Fibroblast of peridontal ligament (primary cell): ENCODE measurements around the gene MRAP2.

Source experiments
- DNase-seq: peaks from one replicate; pipeline ENCODE4 v3.0.0-alpha.2; 2010; ENCODE audit errors: extremely low read depth

MRAP2 gene

GRCh38 chr6:84135291-84135690 lies 101.7 kb downstream of the MRAP2 start:
- DNase-seq: peak; percentile 2

GRCh38 chr6:84136364-84137050 lies 102.9 kb downstream of the MRAP2 start:
- DNase-seq: no peak

GRCh38 chr6:84137051-84137375 lies 103.4 kb downstream of the MRAP2 start:
- no peak for DNase-seq

- DNase-seq: no peak
These were observed 104.5 kb downstream of the MRAP2 start for GRCh38 chr6:84137989-84138575.

GRCh38 chr6:84139311-84139710 lies 105.7 kb downstream of the MRAP2 start:
- no peak for DNase-seq
